Stimulated activated CD4-positive, alpha-beta T cell treated with anti-CD3 and anti-CD28 coated beads, Interleukin-1b, Interleukin-23, amount 100 ng/mL, for 4 hours (primary cell): ENCODE data around the gene KCTD12.

ENCODE experiments used
- DNase-seq, 2 donors: peaks; one replicate each; pipeline ENCODE4 v3.0.0-alpha.2; 2020; ENCODE audit warnings: low read depth in 2 of 2

KCTD12 gene

GRCh38 chr13:76887076-76887563 lies 915 bp upstream of the KCTD12 start:
- DNase-seq = no peak

DNA sequence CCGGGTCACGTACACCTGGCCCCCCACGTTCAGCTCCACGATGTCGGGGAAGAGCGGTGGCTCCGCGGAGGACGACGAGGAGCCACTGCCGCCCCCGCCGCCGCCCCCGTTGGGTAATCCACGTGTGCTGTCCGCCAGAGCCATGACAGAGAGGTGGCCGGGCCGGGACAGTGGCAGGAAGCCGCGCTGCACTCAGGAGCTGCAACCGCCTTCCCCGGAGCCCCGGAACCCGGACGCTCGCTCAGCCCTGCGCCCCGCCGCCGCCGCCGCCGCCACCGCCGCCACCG lies 257 bp downstream of the KCTD12 start:
- DNase-seq = peak in 1 of 2 donors; percentile 48

DNA sequence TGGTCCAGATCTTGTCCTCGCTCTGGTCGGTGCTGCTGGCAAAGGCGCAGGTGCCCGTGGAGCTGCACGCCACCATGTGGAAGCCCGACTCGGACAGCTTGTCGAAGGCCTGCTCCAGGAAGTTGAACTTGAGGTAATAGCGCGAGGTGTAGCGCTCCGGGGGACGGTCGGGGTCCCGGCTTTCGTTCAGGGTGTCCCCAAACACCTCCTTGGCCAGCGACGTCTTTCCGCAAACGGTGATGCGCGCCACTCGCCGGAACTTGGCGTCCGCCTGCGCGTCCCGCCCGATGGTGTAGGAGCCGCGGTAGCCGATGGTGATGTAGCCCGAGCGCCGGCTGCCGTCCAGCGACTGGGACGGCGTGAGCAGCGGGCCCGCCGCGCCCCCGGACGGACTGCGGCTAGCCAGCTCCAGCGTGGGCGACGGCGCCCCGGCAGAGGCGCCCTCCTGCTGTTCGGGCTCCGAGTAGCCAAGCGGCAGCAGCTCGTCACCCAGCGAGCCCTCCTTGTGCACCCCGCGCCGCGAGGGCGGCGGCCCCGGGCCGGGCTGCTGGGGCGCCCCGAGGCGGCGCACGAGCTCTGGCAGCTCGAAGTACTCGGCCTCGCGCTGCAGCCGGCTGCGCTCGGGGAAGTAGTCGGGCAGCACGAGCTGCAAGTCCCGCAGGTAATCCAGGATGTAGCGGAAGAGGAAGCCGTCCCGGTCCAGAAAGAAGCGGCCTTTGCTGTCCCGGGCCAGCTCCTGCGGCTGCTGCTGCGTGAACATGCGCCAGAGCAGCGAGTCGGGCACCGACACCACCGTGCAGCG lies 801 bp downstream of the KCTD12 start:
- peak; percentile 31 to 36 for DNase-seq

DNA sequence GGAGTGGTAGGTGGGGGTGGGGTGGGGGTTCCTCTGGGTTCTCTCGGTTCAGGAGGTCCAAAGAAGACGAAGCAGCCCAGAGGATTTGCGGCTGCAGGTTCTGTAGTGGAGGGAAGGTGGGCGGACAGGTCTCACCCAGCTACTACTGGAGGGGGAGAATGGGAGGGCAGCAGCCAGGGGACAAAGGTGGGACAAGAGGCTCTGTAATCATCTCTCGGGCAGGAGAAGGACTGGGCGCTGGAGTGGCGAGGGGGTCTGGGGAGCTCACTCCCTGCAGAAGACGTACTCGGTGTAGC lies 1.4 kb downstream of the KCTD12 start:
- DNase-seq = no peak

- DNase-seq = no peak
Observed at GRCh38 chr13:76884186-76884906, 1.9 kb downstream of the KCTD12 start.

DNA sequence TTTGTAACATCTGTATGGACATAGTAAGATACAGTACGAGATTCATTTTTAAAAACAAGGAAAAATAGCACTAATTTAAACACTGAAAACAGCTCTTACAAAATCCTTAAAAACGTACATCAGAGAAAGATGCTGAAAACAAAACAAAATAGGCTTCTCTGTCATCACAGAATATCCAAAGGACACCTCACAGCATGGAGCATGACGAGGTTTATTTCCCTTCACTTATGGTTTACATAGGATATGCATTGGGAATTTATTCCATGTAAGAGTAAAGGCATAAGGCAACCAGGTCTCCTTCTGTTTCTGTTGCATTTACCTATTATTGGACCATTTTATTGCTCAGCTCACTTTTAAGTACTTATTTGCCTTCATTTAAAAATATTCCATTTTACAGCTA lies 3.0 kb downstream of the KCTD12 start:
- no peak for DNase-seq

- no peak for DNase-seq
Observed at GRCh38 chr13:76882431-76882830, 3.8 kb downstream of the KCTD12 start.

DNA sequence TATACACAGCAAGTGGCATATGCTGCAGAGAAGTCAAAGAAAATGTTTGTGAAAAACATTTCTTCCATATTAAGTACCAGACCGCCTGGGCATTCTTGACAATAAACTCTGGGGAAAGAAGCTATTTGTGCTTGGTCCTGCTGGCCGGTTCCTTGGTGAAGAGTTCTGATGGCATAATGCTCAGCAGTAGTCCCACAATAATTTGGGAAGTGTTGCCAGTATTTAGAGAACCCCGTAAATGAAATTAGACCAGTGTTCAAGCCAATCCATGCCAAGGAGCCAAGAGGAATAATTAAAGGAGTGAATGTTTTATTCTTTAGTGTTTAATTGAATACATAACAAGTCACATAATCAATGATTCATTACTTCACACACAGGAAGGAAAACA lies 6.3 kb downstream of the KCTD12 start:
- DNase-seq = no peak

- DNase-seq = peak; percentile 43 to 51
Observed at GRCh38 chr13:76879203-76879882, 6.9 kb downstream of the KCTD12 start.

DNA sequence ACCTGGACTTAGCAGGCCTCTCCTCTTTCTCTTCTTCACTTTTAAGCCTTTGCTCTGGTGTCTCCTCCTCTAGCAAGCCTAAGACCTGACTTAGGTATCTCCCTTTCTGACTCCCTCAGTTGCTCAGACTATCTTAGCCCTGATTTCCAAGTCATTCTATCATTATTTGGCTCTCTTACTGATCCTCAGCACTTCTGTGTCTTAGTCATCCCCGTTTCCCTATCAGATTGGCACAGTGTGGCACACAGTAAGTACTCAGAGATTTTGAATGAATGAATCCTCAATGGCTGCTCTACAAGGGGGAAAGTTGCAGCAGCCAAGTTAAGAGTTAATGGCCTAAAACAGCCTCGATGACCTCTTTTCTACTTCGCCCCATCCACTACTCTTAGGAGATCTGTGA lies 8.2 kb downstream of the KCTD12 start:
- no peak for DNase-seq

GRCh38 chr13:76875271-76875815 lies 10.9 kb downstream of the KCTD12 start:
- no peak for DNase-seq

- DNase-seq = no peak
Observed at GRCh38 chr13:76874479-76874878, 11.7 kb downstream of the KCTD12 start.

DNA sequence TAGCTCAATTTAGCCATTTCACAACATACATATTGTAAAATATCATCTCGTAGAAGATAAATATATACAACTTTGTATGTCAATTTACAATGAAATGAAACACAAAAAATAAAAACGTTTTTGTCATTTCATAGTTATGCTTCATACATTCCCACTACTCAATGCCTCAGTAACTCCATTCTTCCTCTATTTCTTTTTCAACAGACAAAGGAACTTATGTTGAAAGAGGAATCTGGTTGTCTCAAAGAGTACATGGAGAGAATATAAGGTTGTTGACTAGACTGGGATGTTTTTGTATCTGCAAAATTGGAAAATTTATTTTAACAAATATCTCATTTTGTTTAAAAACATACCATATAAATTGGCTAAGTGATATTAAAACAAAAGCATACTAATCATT lies 12.8 kb downstream of the KCTD12 start:
- no peak for DNase-seq

- no peak for DNase-seq
Observed at GRCh38 chr13:76872675-76873074, 13.5 kb downstream of the KCTD12 start.

DNA sequence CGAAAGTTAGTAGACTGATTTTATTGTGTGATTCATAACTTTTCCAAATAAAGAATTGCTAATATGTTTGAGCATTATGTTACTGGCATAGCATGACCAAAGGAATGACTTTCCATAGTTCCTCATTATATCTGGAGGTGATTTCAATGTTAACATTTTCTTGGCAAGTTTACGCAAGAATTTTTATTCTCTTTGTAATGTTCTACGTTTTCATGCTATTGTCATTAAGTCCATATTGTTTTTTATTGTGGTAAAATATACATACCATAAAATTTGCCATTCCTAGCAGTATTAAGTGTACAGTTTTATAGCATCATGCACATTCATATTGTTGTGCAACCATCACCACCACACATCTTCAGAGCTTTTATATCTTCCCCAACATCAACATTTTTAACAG lies 14.8 kb downstream of the KCTD12 start:
- DNase-seq = no peak

GRCh38 chr13:76868371-76868770 lies 17.8 kb downstream of the KCTD12 start:
- no peak for DNase-seq

- DNase-seq = no peak
Observed at GRCh38 chr13:76865996-76866503, 20.2 kb downstream of the KCTD12 start.

DNA sequence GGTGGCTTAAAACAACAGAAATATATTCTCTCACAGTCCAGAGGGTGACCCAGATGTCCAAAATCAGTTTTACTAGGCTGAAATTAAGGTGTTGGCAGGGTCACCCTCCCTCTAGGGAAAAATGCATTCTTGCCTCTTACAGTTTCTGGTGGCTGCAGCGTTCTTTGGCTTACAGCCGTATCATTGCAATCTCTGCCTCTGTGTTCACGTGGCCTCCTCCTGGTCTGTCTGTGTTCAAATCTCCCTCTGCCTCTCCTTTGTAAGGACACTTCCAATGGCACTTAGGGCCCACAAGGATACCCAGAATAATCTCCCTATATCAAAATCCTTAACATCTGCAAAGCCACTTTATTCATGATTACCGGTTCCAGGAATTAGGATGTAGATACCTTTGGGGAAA lies 21.1 kb downstream of the KCTD12 start:
- DNase-seq = no peak

DNA sequence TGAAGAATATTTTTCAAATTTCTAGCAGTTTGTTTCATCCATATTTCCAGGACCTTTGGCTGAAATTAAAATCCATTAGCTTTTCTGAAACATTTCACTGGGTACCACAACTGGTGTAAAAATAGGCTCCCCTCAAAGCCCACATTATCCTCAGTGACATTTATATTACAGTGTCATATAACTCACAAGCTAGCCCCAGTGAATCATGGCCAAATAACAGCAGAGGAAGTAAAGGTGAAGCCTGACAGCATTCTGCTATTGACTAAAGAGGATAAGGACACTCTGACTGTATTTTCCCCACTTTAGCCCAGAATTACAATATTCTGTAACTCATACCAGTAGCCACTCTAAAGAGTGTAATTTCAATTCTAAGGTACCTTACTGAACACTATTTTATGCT lies 21.9 kb downstream of the KCTD12 start:
- no peak for DNase-seq

GRCh38 chr13:76863022-76863421 lies 23.2 kb downstream of the KCTD12 start:
- no peak for DNase-seq

GRCh38 chr13:76861859-76862258 lies 24.3 kb downstream of the KCTD12 start:
- no peak for DNase-seq

DNA sequence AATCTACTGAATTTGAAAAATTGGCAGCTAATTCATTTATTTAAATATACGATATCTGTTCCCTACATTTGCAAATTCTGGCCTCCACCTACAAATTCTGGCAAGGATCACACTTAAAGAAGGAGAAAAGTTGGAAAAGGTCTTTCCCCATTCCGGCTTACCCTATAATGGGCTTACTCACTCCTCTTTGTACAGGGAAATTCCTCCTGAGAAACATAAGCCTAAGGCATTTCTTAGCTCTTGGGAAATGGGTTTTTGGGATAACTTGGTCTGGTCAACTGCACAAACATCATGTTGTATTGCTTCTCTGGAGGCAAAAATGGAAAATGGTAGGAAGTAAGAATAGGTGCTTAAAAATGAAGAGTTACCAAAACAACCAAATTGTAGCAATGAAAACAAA lies 25.5 kb downstream of the KCTD12 start:
- DNase-seq = no peak

- DNase-seq = no peak
Observed at GRCh38 chr13:76854894-76855293, 31.3 kb downstream of the KCTD12 start.
